ENCODE results near the gene TMEM201. TPM values are rescaled to one million over a fixed set of nuclear protein-coding genes. Genes with fewer than 3 reads are reported as not detected.
A peak's percentile ranks its signal among the peaks of the same experiment; 100 is the strongest.

Gene TMEM201
- total and polyA plus RNA-seq, 2 of the 8 experiments (the other 6 are each of a cell fraction or from before 2014, with no cell fraction given): 8.2 to 27.1 TPM

DNA sequence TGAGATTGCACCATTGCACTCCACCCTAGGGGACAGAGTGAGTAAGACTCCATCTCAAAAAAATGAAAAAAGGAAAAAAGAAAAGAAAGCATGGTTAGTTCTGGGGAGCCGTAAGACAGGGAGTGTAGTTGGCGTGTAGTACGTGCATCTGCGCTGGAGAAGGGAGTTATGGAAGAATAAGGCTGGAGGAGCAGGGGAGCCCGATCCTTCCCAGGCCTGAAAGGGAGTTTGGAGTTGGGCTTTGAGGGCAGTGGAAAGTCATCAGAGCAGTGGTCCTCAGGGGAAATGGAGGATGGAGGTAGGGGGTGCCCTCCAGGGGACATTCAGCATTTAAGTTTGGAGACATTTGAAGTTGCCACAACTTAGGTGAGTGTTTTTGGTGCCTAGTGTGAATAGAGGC, 11.3 kb upstream of the TMEM201 start:
- no peak overlapping the region for H3K14ac ChIP-seq (ENCODE audit: insufficient read length)
- no peak overlapping the region for H2AK5ac ChIP-seq (ENCODE audit: low read depth, low read length)
- H2AFZ ChIP-seq (ENCODE audit: low read length): no peak overlapping the region
- no peak overlapping the region for H4K8ac ChIP-seq (ENCODE audit: extremely low read depth, insufficient read depth, low read length)
- H3K4me3 ChIP-seq (ENCODE audit: extremely low read depth in 1 of 4, insufficient read depth in 2 of 4, low read depth in 3 of 4, low read length in 4 of 4): no peak overlapping the region
- H3K27ac ChIP-seq (ENCODE audit: low read depth, low read length): no peak overlapping the region
- H2BK5ac ChIP-seq (ENCODE audit: low read depth, low read length): no peak overlapping the region
- peaks cover 2 to 12% of the 10 kb centered on the region in 2 experiments for H4K20me1 ChIP-seq (replicated peaks in 1 of 2; ENCODE audit: control insufficient read depth in 1 of 2, insufficient read depth in 2 of 2, low read length in 2 of 2)
- no peak overlapping the region for H2BK12ac ChIP-seq (ENCODE audit: low read depth, low read length)
- no peaks in the 10 kb centered on the region for H3K79me2 ChIP-seq (ENCODE audit: control insufficient read depth in 1 of 2, insufficient read depth in 2 of 2, low read length in 2 of 2)
- no peaks in the 10 kb centered on the region for H3K4me1 ChIP-seq (replicated peaks in 1 of 4; ENCODE audit: control insufficient read depth in 3 of 4, insufficient read depth in 4 of 4, low read length in 3 of 4)
- H4K5ac ChIP-seq (ENCODE audit: insufficient read length, low read depth, low read length): no peak overlapping the region
- peaks cover 0 to 36% (median 22%) of the 10 kb centered on the region in 4 experiments; a peak in 7 of 8 replicates for H3K36me3 ChIP-seq (ENCODE audit: control insufficient read depth in 2 of 4, insufficient read depth in 4 of 4, low read length in 3 of 4)
- H3K56ac ChIP-seq (replicated peaks; ENCODE audit: insufficient read length, low read depth, low read length): no peak overlapping the region
- no peak overlapping the region for H2BK20ac ChIP-seq (ENCODE audit: low read length)
- WGBS, 2 experiments (ENCODE audit: extremely low coverage in 1 of 2, insufficient coverage in 1 of 2, insufficient read length in 1 of 2, insufficient replicate concordance in 2 of 2, low coverage in 1 of 2, low lambda C conversion rate in 2 of 2, missing lambda C conversion rate in 1 of 2): 83% methylated on average over 5 of the region's 5 CpGs; no CpG with 5 or more reads in 1 of the 2 experiments
- H4K91ac ChIP-seq (replicated peaks; ENCODE audit: insufficient read length, low read length): no peak overlapping the region
- H3K27me3 ChIP-seq (replicated peaks in 1 of 4; ENCODE audit: control insufficient read depth in 3 of 4, extremely low read depth in 1 of 4, insufficient read depth in 3 of 4, low read length in 3 of 4): no peaks in the 10 kb centered on the region
- no peak overlapping the region for H3K23ac ChIP-seq (ENCODE audit: insufficient read length)
- no peak overlapping the region for H2BK15ac ChIP-seq (ENCODE audit: low read length)
- no peak overlapping the region for H3K4ac ChIP-seq (replicated peaks; ENCODE audit: insufficient read length, low read depth, low read length)
- ChIA-PET POLR2A (ENCODE audit: partially characterized antibody) (interaction anchor here (1.2 kb wide), 1 partner anchor 12 kb away, joined by 3 read pairs; no protein-coding TSS in a partner anchor), CTCF (ENCODE audit: partially characterized antibody) (interaction anchor here (0.9 to 2.7 kb wide), 7 partner anchors 9 to 287 kb away, joined by 3 to 9 read pairs (median 5); no protein-coding TSS in a partner anchor)
- H2BK120ac ChIP-seq (replicated peaks; ENCODE audit: low read depth, low read length): no peak overlapping the region
- H3K79me1 ChIP-seq (ENCODE audit: low read depth, low read length): peaks cover 3% of the 10 kb centered on the region; the same call in 1 of the 2 replicates
- FAIRE-seq: no peak
- H3K9ac ChIP-seq (replicated peaks in 1 of 4; ENCODE audit: extremely low read depth in 1 of 4, low read depth in 3 of 4, low read length in 3 of 4): peak overlapping the region in 1 of 4 experiments; percentile 22; a peak in 2 of 7 replicates
- no peak overlapping the region for H3K4me2 ChIP-seq (ENCODE audit: insufficient read depth in 1 of 2, low read depth in 2 of 2, low read length in 2 of 2)
- H3K18ac ChIP-seq (ENCODE audit: extremely low read depth, low read length): no peak overlapping the region
- TF ChIP-seq KDM4A (IDR thresholded peaks at IDR 0.05; ENCODE audit: low read depth, low read length, severe bottlenecking) (no peak), SIRT6 (IDR thresholded peaks at IDR 0.05; ENCODE audit: low read length) (no peak), SUZ12 (IDR thresholded peaks at IDR 0.05; ENCODE audit: low read length) (no peak), TAF1 (IDR thresholded peaks at IDR 0.05; ENCODE audit: low read depth, low read length) (no peak), NANOG (IDR thresholded peaks at IDR 0.05; ENCODE audit: insufficient read depth, low read depth, low read length, poor library complexity, severe bottlenecking) (no peak), SIX5 (IDR thresholded peaks at IDR 0.05; ENCODE audit: low read depth, low read length) (no peak), TBP (IDR thresholded peaks at IDR 0.05; ENCODE audit: low read depth, low read length) (no peak), SAP30 (IDR thresholded peaks at IDR 0.05; ENCODE audit: insufficient read depth, insufficient replicate concordance, low read length) (no peak), ASH2L (IDR thresholded peaks at IDR 0.05; ENCODE audit: low read length) (no peak)
- H3K23me2 ChIP-seq (ENCODE audit: low read depth, low read length): no peaks in the 10 kb centered on the region
- DNase-seq (ENCODE audit: low read depth in 1 of 2, low spot score in 2 of 2): no peak
- H3K9me3 ChIP-seq (ENCODE audit: insufficient read depth in 2 of 2, low read depth in 1 of 2, low read length in 1 of 2): no peaks in the 10 kb centered on the region
